GM12872 (cell line): ENCODE measurements around the gene ARHGAP11A.

Source experiments
- TF ChIP-seq, protein P1 (sequence below): IDR thresholded peaks from 3 replicates; pipeline ENCODE4 v1.5.1; 2011; ENCODE audit warnings: low read depth, mild to moderate bottlenecking, low read length, moderate library complexity; ENCODE audit not compliant: insufficient read depth

ARHGAP11A gene

DNA sequence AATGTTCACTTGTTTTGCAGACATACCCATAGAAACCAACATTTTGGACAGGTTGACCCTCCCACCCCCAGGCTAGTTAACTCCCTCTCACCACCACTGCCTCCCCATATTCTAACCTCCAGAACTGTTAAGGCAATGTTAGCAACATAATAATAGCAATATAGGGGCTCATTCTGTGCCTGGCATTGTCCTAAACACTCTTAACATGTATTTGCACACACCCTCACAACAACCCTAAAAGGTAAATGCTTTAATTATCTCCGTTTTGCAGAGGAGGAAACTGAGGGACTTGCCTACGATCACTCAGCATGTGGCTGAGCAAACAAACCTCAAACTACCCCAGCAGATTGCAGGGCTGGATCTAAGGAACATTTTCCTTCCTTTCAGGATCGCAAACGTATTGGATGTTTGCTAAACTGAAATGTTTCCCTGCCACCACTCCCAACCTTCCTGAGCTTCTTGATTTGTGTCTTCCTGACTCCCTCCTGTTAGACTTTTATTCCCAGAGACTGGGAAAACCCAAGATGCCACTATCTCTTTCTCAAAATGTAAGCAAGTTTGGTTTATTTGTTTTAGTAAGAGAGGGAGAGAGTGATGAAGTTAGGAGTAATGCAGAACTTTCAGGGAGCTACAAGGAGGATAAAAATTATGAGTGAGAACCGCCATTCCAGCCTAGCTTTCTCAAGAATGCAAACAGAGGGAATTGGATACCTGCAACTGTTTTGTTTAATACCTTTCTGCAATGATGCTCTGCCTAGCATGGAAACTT lies 27.5 kb downstream of the ARHGAP11A start:
- TF ChIP-seq, protein P1, sequence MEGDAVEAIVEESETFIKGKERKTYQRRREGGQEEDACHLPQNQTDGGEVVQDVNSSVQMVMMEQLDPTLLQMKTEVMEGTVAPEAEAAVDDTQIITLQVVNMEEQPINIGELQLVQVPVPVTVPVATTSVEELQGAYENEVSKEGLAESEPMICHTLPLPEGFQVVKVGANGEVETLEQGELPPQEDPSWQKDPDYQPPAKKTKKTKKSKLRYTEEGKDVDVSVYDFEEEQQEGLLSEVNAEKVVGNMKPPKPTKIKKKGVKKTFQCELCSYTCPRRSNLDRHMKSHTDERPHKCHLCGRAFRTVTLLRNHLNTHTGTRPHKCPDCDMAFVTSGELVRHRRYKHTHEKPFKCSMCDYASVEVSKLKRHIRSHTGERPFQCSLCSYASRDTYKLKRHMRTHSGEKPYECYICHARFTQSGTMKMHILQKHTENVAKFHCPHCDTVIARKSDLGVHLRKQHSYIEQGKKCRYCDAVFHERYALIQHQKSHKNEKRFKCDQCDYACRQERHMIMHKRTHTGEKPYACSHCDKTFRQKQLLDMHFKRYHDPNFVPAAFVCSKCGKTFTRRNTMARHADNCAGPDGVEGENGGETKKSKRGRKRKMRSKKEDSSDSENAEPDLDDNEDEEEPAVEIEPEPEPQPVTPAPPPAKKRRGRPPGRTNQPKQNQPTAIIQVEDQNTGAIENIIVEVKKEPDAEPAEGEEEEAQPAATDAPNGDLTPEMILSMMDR = no peak

DNA sequence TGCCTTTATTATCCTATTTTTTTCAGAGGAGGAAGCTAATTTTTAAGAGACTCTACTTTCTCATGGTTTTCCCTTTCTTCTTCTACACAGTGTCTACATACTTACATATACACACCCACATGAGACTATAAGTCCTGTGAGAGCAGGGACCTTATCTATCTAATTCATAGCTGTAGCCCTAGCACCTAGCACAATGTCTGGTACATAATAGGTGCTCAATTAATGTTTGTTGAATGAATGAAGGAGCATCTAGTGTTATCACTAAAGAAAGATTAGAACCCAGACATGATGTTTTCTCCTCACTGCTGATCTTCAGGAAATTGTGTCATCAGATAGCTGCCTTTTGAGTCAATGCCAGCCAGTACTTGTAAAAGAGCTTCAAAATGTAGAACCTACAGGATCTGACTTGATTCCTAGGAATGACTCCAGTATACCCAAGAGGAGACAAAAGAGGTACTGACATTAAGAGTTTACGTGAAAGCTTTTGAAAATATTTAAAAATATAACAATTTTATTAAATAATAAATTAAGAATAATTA lies 28.7 kb downstream of the ARHGAP11A start:
- TF ChIP-seq, protein P1 = no peak

- TF ChIP-seq, protein P1 = no peak
These were observed 31.0 kb downstream of the ARHGAP11A start for GRCh38 chr15:32646291-32646690.

DNA sequence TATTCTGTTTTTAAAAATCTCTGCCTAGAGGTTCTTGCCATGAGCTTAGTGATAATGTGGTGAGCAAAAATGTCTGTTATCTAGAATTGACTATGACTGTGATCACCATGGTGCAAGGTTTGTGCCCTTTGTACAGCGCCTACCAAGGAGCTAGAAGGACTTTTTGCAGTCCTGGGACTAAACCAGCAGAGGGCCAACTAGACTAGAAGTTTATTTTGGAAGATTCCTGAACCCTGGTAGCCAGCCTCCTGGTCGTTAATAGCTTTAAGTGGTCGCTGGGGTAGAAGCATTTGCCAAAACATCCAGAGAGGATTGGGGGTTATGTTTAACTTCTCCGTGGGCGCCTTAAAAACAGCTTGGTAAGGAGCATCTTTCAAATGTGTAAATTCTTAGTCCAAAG lies 34.0 kb downstream of the ARHGAP11A start:
- TF ChIP-seq, protein P1 = peak; percentile 30; the same call in 1 of the 3 replicates

- TF ChIP-seq, protein P1 = peak; percentile 98
These were observed 36.0 kb downstream of the ARHGAP11A start for GRCh38 chr15:32651229-32651837.

- TF ChIP-seq, protein P1 = no peak
These were observed 36.9 kb downstream of the ARHGAP11A start for GRCh38 chr15:32652178-32652577.

DNA sequence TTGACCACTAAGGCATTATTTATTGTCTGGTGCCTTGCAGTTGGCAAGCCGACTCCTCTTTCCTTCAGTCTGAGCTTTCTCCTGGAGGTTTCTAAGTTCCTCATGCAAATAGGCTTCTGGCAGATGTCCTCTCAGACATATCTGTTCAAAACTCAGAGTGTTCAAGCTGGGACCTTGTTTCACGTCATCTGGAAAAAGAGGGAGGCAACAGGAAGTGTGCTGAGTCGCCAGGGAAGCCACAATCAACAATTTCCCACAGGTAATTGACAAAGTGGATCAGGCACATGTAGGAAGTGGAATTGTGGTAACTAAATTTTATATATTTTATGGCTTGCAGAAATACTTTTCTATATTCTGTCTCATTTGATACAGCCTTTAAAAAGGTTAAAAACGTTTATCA lies 40.8 kb downstream of the ARHGAP11A start:
- TF ChIP-seq, protein P1 = no peak
